PFSK-1 (cell line): ENCODE results near the gene ALG9.

Experiments used
- FOXP2 ChIP-seq: optimal IDR thresholded peaks from 2 replicates; pipeline ENCODE3; 2011; ENCODE audit warnings: borderline replicate concordance, control low read depth, inconsistent platforms; ENCODE audit not compliant: insufficient read depth; ENCODE audit errors: extremely low read length, extremely low read depth
- POLR2AphosphoS5 ChIP-seq: IDR thresholded peaks from 2 replicates; pipeline ENCODE4 v1.6.1; 2012; ENCODE audit warnings: low read depth, mild to moderate bottlenecking, control low read depth, low read length, moderate library complexity
- REST ChIP-seq, 2 experiments: IDR thresholded peaks; 2 replicates each; pipeline versions ENCODE4 v1.6.1 to v1.8.0; 2011 to 2012; ENCODE audit warnings: low read depth in 2 of 2, low read length in 2 of 2, control low read depth in 1 of 2, inconsistent platforms in 1 of 2, mild to moderate bottlenecking in 1 of 2, moderate library complexity in 1 of 2; ENCODE audit not compliant: insufficient read depth in 1 of 2
- SIN3A ChIP-seq: IDR thresholded peaks from 2 replicates; pipeline ENCODE4 v1.6.1; 2012; ENCODE audit warnings: mild to moderate bottlenecking, low read length, moderate library complexity, borderline replicate concordance; ENCODE audit not compliant: insufficient read depth
- TAF1 ChIP-seq: IDR thresholded peaks from 2 replicates; pipeline ENCODE4 v1.6.1; 2012; ENCODE audit warnings: low read length, control low read depth, borderline replicate concordance; ENCODE audit not compliant: insufficient read depth

Gene ALG9

DNA sequence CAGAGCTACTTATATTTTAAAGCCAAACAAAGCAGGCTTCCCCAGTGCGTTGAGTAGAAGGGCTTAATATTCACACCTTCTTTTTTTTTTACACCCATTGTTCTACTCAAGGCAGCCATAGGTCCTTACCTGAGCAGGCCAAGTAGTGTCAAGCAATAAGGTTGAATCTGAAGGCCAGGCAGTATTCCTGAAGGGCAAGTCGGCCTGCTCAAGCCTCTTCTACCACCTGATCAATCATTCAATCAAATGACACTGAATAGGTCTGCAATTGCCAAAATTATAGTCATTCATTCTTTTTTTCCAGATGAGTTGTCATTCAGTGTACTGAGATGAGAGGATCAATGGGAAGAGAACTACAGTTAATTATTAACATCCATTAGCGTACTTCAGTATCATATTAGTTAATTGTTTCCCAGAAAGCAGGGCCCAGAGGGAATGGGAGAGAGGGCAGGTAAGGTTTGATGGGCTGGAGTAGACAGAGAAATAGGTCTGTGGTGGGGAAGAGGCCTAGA lies 93.3 kb downstream of the ALG9 start:
- no peak for TF ChIP-seq SIN3A
- TF ChIP-seq TAF1, result no peak
- no peak for TF ChIP-seq POLR2AphosphoS5
- TF ChIP-seq REST (IDR thresholded peaks at IDR 0.05; ENCODE audit: insufficient read depth in 1 of 2, low read depth in 2 of 2, low read length in 2 of 2), result no peak

- TF ChIP-seq FOXP2 (no peak), TAF1 (0 out of 2 replicates have a peak, but pooled peaks have one; percentile 26), POLR2AphosphoS5 (no peak)
Measured at GRCh38 chr11:111777094-111778046, 94.0 kb downstream of the ALG9 start.

DNA sequence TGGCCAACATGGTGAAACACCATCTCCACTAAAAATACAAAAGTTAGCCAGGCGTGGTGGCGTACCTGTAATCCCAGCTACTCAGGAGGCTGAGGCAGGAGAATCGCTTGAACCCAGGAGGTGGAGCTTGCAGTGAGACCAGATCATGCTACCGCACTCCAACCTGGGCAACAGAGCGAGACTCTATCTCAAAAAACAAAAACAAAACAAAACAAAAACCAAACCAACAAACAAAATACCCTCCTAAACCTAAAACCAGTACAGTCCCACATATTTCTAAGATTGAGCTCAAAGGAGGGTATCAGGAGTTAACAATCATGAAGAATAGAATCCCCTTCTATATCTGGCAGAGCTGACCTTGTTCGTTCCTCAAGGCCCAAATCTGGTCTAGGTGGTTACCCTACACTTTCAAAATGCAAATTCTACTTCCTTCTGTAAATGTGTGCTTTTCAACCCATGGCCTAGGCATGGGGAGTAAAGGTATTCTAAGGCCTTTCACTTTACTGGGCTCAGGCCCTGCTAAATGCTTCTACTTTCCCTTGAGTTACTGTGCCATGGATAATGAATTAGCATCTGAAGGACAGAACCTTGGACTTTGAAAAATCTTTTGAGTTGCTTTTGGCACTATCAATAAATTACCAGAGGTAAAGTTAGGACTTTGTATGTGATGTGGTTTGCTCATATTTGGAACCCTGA lies 94.8 kb downstream of the ALG9 start:
- TF ChIP-seq SIN3A, result no peak
- TF ChIP-seq POLR2AphosphoS5, result no peak
- no peak for TF ChIP-seq TAF1
- TF ChIP-seq FOXP2, result no peak
- no peak for TF ChIP-seq REST (IDR thresholded peaks at IDR 0.05; ENCODE audit: insufficient read depth in 1 of 2, low read depth in 2 of 2, low read length in 2 of 2)

DNA sequence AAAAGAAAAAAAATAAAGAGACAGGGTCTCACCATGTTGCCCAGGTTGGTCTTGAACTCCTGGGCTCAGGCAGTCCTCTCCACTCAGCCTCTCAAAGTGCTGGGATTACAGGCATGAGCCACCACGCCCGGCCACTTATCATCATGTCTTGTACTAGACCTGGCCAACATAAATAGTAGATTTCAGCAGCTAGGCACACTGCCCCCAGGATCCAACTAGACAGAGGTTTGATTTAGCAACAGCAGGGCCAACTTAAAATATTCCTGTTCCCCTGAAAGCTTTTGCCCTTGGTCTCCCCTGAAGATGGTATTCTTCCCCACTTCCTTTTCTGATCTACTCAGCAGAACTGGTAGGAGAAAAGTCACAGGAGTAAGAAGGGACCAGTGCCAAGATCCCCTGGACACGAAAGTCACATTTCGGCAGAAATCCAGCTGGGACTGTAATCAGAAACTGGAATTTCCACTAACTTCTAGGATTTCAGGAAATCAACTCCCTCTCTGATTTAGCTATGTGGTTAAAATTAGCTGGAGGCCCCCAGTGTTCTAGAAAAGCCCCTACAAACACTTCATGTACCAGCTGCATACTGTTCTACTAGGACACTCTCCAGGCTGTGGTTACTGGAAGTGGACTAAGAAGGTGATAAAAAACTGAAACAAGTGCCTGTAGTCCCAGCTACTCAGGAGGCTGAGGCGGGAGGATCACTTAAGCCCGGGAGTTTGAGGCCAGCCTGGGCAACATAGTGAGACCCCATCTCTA lies 96.2 kb downstream of the ALG9 start:
- TF ChIP-seq TAF1 (no peak), POLR2AphosphoS5 (no peak), REST (IDR thresholded peaks at IDR 0.05; ENCODE audit: insufficient read depth in 1 of 2, low read depth in 2 of 2, low read length in 2 of 2) (no peak), FOXP2 (no peak), SIN3A (no peak)

GRCh38 chr11:111772535-111772934 lies 98.8 kb downstream of the ALG9 start:
- TF ChIP-seq POLR2AphosphoS5 (no peak), SIN3A (no peak)
